ENCODE measurements around the gene CHRNA4. TPM values are rescaled to one million over a fixed set of nuclear protein-coding genes. Genes with fewer than 3 reads are reported as not detected.

The CHRNA4 gene
- total RNA-seq, 1 experiment from 2014 or later = not detected

- in situ Hi-C loops (cut with HindIII; ENCODE audit: low pct_unique_long_range_greater_than_20kb, low sequenced_read_pairs) = loop anchor here (25.0 kb wide), 2 partner anchors 92 to 292 kb away; no protein-coding TSS in a partner anchor
- no peak for DNase-seq (ENCODE audit: low read depth)
Observed at GRCh38 chr20:63295422-63295821, 65.7 kb downstream of the CHRNA4 start.

- DNase-seq (ENCODE audit: low read depth) = no peak
- in situ Hi-C loops (cut with HindIII; ENCODE audit: low pct_unique_long_range_greater_than_20kb, low sequenced_read_pairs) = loop anchor here (25.0 kb wide), 2 partner anchors 92 to 292 kb away; no protein-coding TSS in a partner anchor
Observed at GRCh38 chr20:63295018-63295417, 66.1 kb downstream of the CHRNA4 start.

- in situ Hi-C loops (cut with HindIII; ENCODE audit: low pct_unique_long_range_greater_than_20kb, low sequenced_read_pairs) = loop anchor here (25.0 kb wide), 2 partner anchors 93 to 293 kb away; no protein-coding TSS in a partner anchor
- no peak for DNase-seq (ENCODE audit: low read depth)
Observed at GRCh38 chr20:63294536-63294900, 66.6 kb downstream of the CHRNA4 start.

- DNase-seq (ENCODE audit: low read depth) = no peak
- in situ Hi-C loops (cut with HindIII; ENCODE audit: low pct_unique_long_range_greater_than_20kb, low sequenced_read_pairs) = loop anchor here (25.0 kb wide), 2 partner anchors 93 to 293 kb away; no protein-coding TSS in a partner anchor
Observed at GRCh38 chr20:63293871-63294535, 67.1 kb downstream of the CHRNA4 start.

GRCh38 chr20:63293456-63293855, 67.7 kb downstream of the CHRNA4 start:
- DNase-seq (ENCODE audit: low read depth) = no peak
- in situ Hi-C loops (cut with HindIII; ENCODE audit: low pct_unique_long_range_greater_than_20kb, low sequenced_read_pairs) = loop anchor here (25.0 kb wide), 2 partner anchors 94 to 294 kb away; no protein-coding TSS in a partner anchor

Other genes with a start within 250 kb of the CHRNA4 start
- 20.0 and 26.9 TPM in 2 replicates for gene YTHDF1, start 145.2 kb downstream of the CHRNA4 start, total RNA-seq (2014; rRNA removed; shearing (Covaris generic); ENCODE audit: low replicate concordance)
- gene BIRC7, start 125.4 kb downstream of the CHRNA4 start, total RNA-seq (2014; rRNA removed; shearing (Covaris generic); ENCODE audit: low replicate concordance) = not detected in 2 replicates
- gene NKAIN4, start 106.9 kb downstream of the CHRNA4 start, total RNA-seq (2014; rRNA removed; shearing (Covaris generic); ENCODE audit: low replicate concordance) = 2.9 and 5.0 TPM in 2 replicates
- 139 and 172 TPM in 2 replicates for gene ARFGAP1, start 88.5 kb downstream of the CHRNA4 start, total RNA-seq (2014; rRNA removed; shearing (Covaris generic); ENCODE audit: low replicate concordance)
- 0.14 and 0.87 TPM in 2 replicates for gene COL20A1, start 68.2 kb downstream of the CHRNA4 start, total RNA-seq (2014; rRNA removed; shearing (Covaris generic); ENCODE audit: low replicate concordance)
- gene KCNQ2, start 111.3 kb upstream of the CHRNA4 start, total RNA-seq (2014; rRNA removed; shearing (Covaris generic); ENCODE audit: low replicate concordance) = 10.0 TPM in 1 of 2 replicates, not detected in the other
- 249 and 281 TPM in 2 replicates for gene EEF1A2, start 137.7 kb upstream of the CHRNA4 start, total RNA-seq (2014; rRNA removed; shearing (Covaris generic); ENCODE audit: low replicate concordance)
- gene PPDPF, start 159.4 kb upstream of the CHRNA4 start, total RNA-seq (2014; rRNA removed; shearing (Covaris generic); ENCODE audit: low replicate concordance) = 35.9 and 103 TPM in 2 replicates
- gene PTK6, start 176.0 kb upstream of the CHRNA4 start, total RNA-seq (2014; rRNA removed; shearing (Covaris generic); ENCODE audit: low replicate concordance) = 3.2 and 4.4 TPM in 2 replicates
- gene SRMS, start 186.4 kb upstream of the CHRNA4 start, total RNA-seq (2014; rRNA removed; shearing (Covaris generic); ENCODE audit: low replicate concordance) = not detected in 2 replicates
- 1.1 and 8.2 TPM in 2 replicates for gene FNDC11, start 192.8 kb upstream of the CHRNA4 start, total RNA-seq (2014; rRNA removed; shearing (Covaris generic); ENCODE audit: low replicate concordance)
- gene HELZ2, start 212.9 kb upstream of the CHRNA4 start, total RNA-seq (2014; rRNA removed; shearing (Covaris generic); ENCODE audit: low replicate concordance) = 26.3 and 30.3 TPM in 2 replicates